ENCODE measurements around the gene TMEM63A. TPM values are rescaled to one million over a fixed set of nuclear protein-coding genes. Genes with fewer than 3 reads are reported as not detected.

TMEM63A gene
- total RNA-seq, 1 experiment from 2014 or later = 115 TPM

DNA sequence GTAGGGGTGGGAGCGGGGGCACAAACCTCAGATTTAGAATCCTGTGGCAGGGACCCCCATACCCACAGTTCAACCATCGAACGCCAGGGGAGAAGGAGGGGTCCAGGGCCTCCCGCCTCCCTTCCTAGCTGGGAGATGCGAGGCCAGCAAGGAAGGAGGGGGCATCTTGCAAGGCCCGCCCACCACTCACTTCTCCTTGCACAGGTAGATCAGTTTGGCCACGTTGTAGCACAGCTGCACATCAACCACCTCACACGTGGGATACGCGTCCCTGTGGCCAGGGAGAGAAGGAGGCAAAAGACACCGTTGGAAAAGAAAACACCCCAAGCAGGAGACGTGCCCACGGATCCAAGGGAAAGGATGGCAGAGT is 19.6 kb downstream of the TMEM63A start:
- H3K4me3 ChIP-seq = no peak overlapping the region
- no peaks in the 10 kb centered on the region for H4K20me1 ChIP-seq (ENCODE audit: insufficient read depth)
- no peaks in the 10 kb centered on the region for H3K4me1 ChIP-seq (replicated peaks; ENCODE audit: insufficient read depth)
- CTCF ChIA-PET = no interaction called here
- H3K79me2 ChIP-seq (ENCODE audit: low read depth) = no peaks in the 10 kb centered on the region
- H3K36me3 ChIP-seq (ENCODE audit: low read depth) = peaks cover 33% of the 10 kb centered on the region; the same call in 1 of the 2 replicates
- no peak overlapping the region for H3K4me2 ChIP-seq
- no peaks in the 10 kb centered on the region for H3K27me3 ChIP-seq (ENCODE audit: insufficient read depth, low read depth)
- peaks cover 9% of the 10 kb centered on the region for H3F3A ChIP-seq (ENCODE audit: insufficient read depth, low read depth)
- TF ChIP-seq EZH2 (IDR thresholded peaks at IDR 0.05; ENCODE audit: low read depth) = no peak
- TF ChIP-seq, protein P1, sequence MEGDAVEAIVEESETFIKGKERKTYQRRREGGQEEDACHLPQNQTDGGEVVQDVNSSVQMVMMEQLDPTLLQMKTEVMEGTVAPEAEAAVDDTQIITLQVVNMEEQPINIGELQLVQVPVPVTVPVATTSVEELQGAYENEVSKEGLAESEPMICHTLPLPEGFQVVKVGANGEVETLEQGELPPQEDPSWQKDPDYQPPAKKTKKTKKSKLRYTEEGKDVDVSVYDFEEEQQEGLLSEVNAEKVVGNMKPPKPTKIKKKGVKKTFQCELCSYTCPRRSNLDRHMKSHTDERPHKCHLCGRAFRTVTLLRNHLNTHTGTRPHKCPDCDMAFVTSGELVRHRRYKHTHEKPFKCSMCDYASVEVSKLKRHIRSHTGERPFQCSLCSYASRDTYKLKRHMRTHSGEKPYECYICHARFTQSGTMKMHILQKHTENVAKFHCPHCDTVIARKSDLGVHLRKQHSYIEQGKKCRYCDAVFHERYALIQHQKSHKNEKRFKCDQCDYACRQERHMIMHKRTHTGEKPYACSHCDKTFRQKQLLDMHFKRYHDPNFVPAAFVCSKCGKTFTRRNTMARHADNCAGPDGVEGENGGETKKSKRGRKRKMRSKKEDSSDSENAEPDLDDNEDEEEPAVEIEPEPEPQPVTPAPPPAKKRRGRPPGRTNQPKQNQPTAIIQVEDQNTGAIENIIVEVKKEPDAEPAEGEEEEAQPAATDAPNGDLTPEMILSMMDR (conservative IDR thresholded peaks at IDR 0.05) = no peak
- no peaks in the 10 kb centered on the region for H3K9me3 ChIP-seq (ENCODE audit: insufficient read depth, low read depth)
- intact Hi-C loops (cut with micrococcal nuclease; ENCODE audit: unreplicated experiment) = no loop called here
- H3K27ac ChIP-seq = no peak overlapping the region
- H3K9me2 ChIP-seq (ENCODE audit: insufficient read depth) = no peaks in the 10 kb centered on the region
- DNase-seq = no peak
- POLR2A ChIA-PET (ENCODE audit: unreplicated experiment) = no interaction called here
- no TSS peak for BruUV-seq (replicated peaks)
- H2AFZ ChIP-seq = no peak overlapping the region

DNA sequence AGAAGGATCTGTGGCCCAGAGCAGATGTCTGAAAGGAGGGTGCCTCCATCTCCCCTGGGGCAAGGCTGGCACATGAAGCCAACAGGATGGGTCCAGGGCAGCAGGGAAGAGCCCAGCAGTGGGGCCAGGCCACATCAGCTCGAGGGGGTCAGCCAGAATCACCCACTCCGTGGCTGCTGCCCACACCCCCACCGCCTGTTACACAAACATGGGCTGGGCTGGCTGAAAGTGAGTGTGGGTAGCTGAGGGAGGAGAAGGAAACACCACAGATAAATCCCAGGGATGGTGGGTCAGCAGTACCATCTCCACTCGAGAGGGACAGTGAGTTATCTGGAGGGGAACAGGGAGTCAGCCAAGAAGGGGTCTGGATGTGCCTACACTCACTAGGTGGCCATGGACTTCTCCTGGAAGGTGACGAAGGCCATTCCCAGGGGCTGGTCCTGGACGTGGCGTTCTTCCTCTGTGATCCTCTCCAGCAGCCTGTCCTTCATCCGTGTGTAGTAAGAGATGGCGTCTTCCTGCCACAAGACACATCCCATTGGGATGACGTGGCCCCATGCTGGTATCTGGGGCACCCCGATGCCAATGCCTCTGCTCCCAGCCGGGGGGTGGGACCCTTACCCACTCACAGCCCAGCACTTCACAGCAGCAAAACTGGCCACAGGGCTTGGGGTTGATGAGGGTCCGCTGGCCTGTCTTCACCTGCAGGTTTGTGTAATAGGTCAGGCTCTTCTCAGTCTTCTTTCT is 20.2 kb downstream of the TMEM63A start:
- no peaks in the 10 kb centered on the region for H3K4me1 ChIP-seq (replicated peaks; ENCODE audit: insufficient read depth)
- H3K27ac ChIP-seq = no peak overlapping the region
- H3K79me2 ChIP-seq (ENCODE audit: low read depth) = no peaks in the 10 kb centered on the region
- no peaks in the 10 kb centered on the region for H3K9me2 ChIP-seq (ENCODE audit: insufficient read depth)
- H3K36me3 ChIP-seq (ENCODE audit: low read depth) = peaks cover 29% of the 10 kb centered on the region; the same call in 1 of the 2 replicates
- H3K9me3 ChIP-seq (ENCODE audit: insufficient read depth, low read depth) = no peaks in the 10 kb centered on the region
- ChIA-PET CTCF (no interaction called here), POLR2A (ENCODE audit: unreplicated experiment) (interaction anchor here (0.7 kb wide), 1 partner anchor 20 kb away, joined by 6 read pairs; the partner anchor contains the start of gene TMEM63A)
- BruUV-seq (replicated peaks) = no TSS peak
- H3K27me3 ChIP-seq (ENCODE audit: insufficient read depth, low read depth) = no peaks in the 10 kb centered on the region
- no peak overlapping the region for H3K4me2 ChIP-seq
- DNase-seq = no peak
- TF ChIP-seq, protein P1 (conservative IDR thresholded peaks at IDR 0.05) = no peak
- no peak for TF ChIP-seq EZH2 (IDR thresholded peaks at IDR 0.05; ENCODE audit: low read depth)
- H3K4me3 ChIP-seq = no peak overlapping the region
- H2AFZ ChIP-seq = no peak overlapping the region
- peaks cover 9% of the 10 kb centered on the region for H3F3A ChIP-seq (ENCODE audit: insufficient read depth, low read depth)
- intact Hi-C loops (cut with micrococcal nuclease; ENCODE audit: unreplicated experiment) = no loop called here
- no peaks in the 10 kb centered on the region for H4K20me1 ChIP-seq (ENCODE audit: insufficient read depth)

DNA sequence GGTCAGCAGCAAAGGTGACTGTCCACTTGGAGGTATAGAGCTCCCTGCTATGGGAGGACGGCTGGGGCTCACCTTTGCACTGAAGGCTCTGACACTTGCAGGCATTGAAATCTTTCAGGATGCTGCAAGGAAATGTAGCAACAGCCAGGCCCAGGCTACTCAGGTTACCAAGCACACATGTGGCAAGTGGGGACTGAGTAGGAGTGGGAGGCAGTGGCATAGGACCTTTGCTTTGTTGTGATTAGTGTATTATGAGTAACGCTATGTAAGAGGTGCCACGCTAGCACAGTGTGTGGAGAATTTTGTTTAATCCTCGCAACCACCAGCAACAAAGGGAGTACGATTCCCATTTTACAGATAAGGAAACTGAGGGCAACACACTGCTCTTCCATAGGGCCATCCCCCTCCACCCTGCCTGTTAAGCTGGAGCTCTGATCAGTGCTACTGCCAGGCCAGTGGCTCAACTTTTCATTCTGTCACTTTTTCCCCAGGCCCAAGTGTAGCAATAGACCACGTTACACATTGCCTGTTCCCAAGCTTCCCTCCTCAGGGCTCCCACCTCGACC is 21.2 kb downstream of the TMEM63A start:
- H2AFZ ChIP-seq = no peak overlapping the region
- intact Hi-C loops (cut with micrococcal nuclease; ENCODE audit: unreplicated experiment) = no loop called here
- CTCF ChIA-PET = no interaction called here
- DNase-seq = no peak
- no TSS peak for BruUV-seq (replicated peaks)
- no peak overlapping the region for H3K27ac ChIP-seq
- no peaks in the 10 kb centered on the region for H4K20me1 ChIP-seq (ENCODE audit: insufficient read depth)
- H3K4me2 ChIP-seq = no peak overlapping the region
- peaks cover 9% of the 10 kb centered on the region for H3F3A ChIP-seq (ENCODE audit: insufficient read depth, low read depth)
- no peaks in the 10 kb centered on the region for H3K9me3 ChIP-seq (ENCODE audit: insufficient read depth, low read depth)
- POLR2A ChIA-PET (ENCODE audit: unreplicated experiment) = interaction anchor here (0.7 kb wide), 1 partner anchor 21 kb away, joined by 6 read pairs; the partner anchor contains the start of gene TMEM63A
- H3K27me3 ChIP-seq (ENCODE audit: insufficient read depth, low read depth) = no peaks in the 10 kb centered on the region
- no peaks in the 10 kb centered on the region for H3K79me2 ChIP-seq (ENCODE audit: low read depth)
- no peaks in the 10 kb centered on the region for H3K4me1 ChIP-seq (replicated peaks; ENCODE audit: insufficient read depth)
- H3K4me3 ChIP-seq = no peak overlapping the region
- no peak for TF ChIP-seq EZH2 (IDR thresholded peaks at IDR 0.05; ENCODE audit: low read depth)
- TF ChIP-seq, protein P1 (conservative IDR thresholded peaks at IDR 0.05) = no peak
- H3K36me3 ChIP-seq (ENCODE audit: low read depth) = peaks cover 23% of the 10 kb centered on the region; the same call in 1 of the 2 replicates
- no peaks in the 10 kb centered on the region for H3K9me2 ChIP-seq (ENCODE audit: insufficient read depth)

Measured in PC-9 (cell line).